Activated CD8-positive, alpha-beta T cell treated with anti-CD3 and anti-CD28 coated beads for 36 hours (primary cell): ENCODE data around the gene IL16. TPM values are rescaled to one million over a fixed set of nuclear protein-coding genes. Genes with fewer than 3 reads are reported as not detected.
A peak's percentile ranks its signal among the peaks of the same experiment; 100 is the strongest.

Experiments used
- ATAC-seq: fragments of 200-7000 bp; cut with Tn5 transposase; one replicate; pipeline ENCODE4 v1.10.0; 2021; ENCODE audit warnings: mild to moderate bottlenecking, moderate library complexity
- CTCF ChIA-PET: fragments of 350-600 bp; sonication (Branson Sonifier 250); formaldehyde crosslinking; loops from one replicate; lab custom pipeline; 2021; ENCODE audit warnings: antibody characterized with exemption; lab: Charles Lee
- POLR2A ChIA-PET: fragments of 350-600 bp; sonication (Branson Sonifier 250); formaldehyde crosslinking; loops from one replicate; lab custom pipeline; 2021; ENCODE audit warnings: antibody characterized with exemption; lab: Charles Lee
- DNase-seq: peaks from one replicate; pipeline ENCODE4 v3.0.0-alpha.2; 2020
- H3K27ac Mint-ChIP-seq: one replicate; pipeline ENCODE4 v1.8.0; 2021; ENCODE audit warnings: mild to moderate bottlenecking, mixed read lengths
- H3K27me3 Mint-ChIP-seq: one replicate; pipeline ENCODE4 v1.8.0; 2021; ENCODE audit warnings: mixed read lengths
- H3K36me3 Mint-ChIP-seq: one replicate; pipeline ENCODE4 v1.8.0; 2021; ENCODE audit warnings: low read depth, mixed read lengths
- H3K4me1 Mint-ChIP-seq: one replicate; pipeline ENCODE4 v1.8.0; 2021; ENCODE audit warnings: low read depth, mixed read lengths
- H3K4me3 Mint-ChIP-seq: one replicate; pipeline ENCODE4 v1.8.0; 2021; ENCODE audit warnings: mild to moderate bottlenecking, moderate library complexity, mixed read lengths
- H3K9me3 Mint-ChIP-seq: one replicate; pipeline ENCODE4 v1.8.0; 2021; ENCODE audit warnings: mixed read lengths
- intact Hi-C: fragments of 100-400 bp; cut with micrococcal nuclease; formaldehyde crosslinking; loops from one replicate; pipeline ENCODE4 v1.10.0; 2022
- total RNA-seq, 2 experiments: library from RNA; stranded (reverse); gene quantifications; one replicate each; pipeline ENCODE4 v1.2.3, GENCODE V29; 2021
- TF ChIP-seq, protein P1 (sequence below): fragments of 200-600 bp; IDR thresholded peaks from one replicate; pipeline ENCODE4 v1.8.0; 2022; ENCODE audit warnings: antibody characterized with exemption, mild to moderate bottlenecking

IL16 gene
- total RNA-seq, 2 experiments from 2014 or later = 130 to 138 TPM

DNA sequence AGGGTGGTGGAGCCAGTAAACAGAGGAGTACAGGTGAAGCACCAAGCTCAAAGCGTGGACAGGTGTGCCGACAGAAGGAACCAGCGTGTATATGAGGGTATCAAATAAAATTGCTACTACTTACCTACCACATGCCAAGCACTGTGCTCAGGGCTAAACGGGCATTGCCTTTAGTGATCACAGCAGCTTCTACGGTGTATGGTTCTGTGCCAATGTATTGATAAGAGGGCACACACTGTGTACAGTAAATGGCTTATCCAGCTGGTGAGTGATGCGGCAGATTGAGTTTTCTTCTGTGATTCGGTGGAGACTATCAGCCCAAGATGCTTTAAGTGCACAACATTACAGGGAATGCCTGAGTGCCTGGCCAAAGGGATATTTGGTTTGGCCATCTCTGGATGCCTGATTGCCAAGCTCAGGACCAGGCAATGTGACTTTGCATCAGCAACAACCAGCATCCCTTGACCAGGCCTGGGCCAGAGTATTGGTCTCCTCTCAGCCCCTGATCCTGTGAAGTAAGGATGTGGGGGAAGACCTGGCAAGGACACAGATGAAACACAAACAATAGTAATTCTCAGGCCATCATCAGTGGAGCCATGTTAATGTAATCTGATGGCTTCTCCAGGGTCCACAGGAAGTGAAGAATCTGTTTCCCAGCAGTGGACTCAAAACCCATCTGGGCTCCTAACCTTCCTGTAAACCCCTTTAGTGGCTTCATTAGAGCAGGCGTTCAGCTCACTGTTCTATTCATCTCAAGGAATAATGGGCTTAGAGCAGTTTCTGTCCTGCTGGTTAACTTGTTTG, 113.2 kb downstream of the IL16 start:
- no peaks in the 10 kb centered on the region for H3K27me3 Mint-ChIP-seq
- peak overlapping the region; percentile 61 for H3K27ac Mint-ChIP-seq
- intact Hi-C loops = loop anchor here (10.0 kb wide), 1 partner anchor 1345 kb away; no protein-coding TSS in a partner anchor
- H3K9me3 Mint-ChIP-seq = no peaks in the 10 kb centered on the region
- TF ChIP-seq, protein P1, sequence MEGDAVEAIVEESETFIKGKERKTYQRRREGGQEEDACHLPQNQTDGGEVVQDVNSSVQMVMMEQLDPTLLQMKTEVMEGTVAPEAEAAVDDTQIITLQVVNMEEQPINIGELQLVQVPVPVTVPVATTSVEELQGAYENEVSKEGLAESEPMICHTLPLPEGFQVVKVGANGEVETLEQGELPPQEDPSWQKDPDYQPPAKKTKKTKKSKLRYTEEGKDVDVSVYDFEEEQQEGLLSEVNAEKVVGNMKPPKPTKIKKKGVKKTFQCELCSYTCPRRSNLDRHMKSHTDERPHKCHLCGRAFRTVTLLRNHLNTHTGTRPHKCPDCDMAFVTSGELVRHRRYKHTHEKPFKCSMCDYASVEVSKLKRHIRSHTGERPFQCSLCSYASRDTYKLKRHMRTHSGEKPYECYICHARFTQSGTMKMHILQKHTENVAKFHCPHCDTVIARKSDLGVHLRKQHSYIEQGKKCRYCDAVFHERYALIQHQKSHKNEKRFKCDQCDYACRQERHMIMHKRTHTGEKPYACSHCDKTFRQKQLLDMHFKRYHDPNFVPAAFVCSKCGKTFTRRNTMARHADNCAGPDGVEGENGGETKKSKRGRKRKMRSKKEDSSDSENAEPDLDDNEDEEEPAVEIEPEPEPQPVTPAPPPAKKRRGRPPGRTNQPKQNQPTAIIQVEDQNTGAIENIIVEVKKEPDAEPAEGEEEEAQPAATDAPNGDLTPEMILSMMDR = no peak
- CTCF ChIA-PET = interaction anchor here (1.4 to 3.9 kb wide), 4 partner anchors 8 to 44 kb away, joined by 3 to 24 read pairs (median 8); no protein-coding TSS in a partner anchor
- H3K4me1 Mint-ChIP-seq = peaks cover 78% of the 10 kb centered on the region
- no peak overlapping the region for H3K4me3 Mint-ChIP-seq
- peaks cover 89% of the 10 kb centered on the region for H3K36me3 Mint-ChIP-seq
- no peak for ATAC-seq
- no peak for DNase-seq
- POLR2A ChIA-PET = interaction anchor here (0.9 to 4.6 kb wide), 6 partner anchors 10 to 33 kb away, joined by 3 to 29 read pairs (median 4); partner anchors contain the start of gene STARD5

DNA sequence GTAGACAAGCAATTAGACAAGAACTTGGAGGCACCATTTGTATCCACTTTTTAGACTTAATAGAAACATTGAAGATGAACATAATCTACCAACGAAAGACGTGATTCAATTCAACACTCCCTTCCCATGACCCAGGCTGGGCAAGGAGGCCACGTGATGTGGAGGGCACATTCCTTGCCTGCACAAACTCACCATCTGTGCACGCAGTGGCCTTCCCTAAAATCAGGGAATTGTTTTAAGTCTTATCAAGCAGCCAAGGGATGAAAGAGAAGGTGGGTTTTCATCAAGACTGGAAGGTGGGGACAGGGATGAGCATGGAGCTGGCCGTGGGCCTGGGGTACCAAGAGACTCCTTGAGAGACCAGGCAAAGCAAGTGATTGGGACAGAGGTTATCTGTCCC, 113.8 kb downstream of the IL16 start:
- H3K27me3 Mint-ChIP-seq = no peaks in the 10 kb centered on the region
- intact Hi-C loops = loop anchor here (10.0 kb wide), 1 partner anchor 1346 kb away; no protein-coding TSS in a partner anchor
- ATAC-seq (no peak), DNase-seq (no peak)
- peak overlapping the region; percentile 69 for H3K27ac Mint-ChIP-seq
- no peaks in the 10 kb centered on the region for H3K9me3 Mint-ChIP-seq
- ChIA-PET POLR2A (interaction anchor here (1.0 to 4.6 kb wide), 3 partner anchors 9 to 30 kb away, joined by 3 to 29 read pairs (median 4); partner anchors contain the start of gene STARD5), CTCF (interaction anchor here (1.8 to 3.2 kb wide), 2 partner anchors 9 to 35 kb away, joined by 4 to 24 read pairs; no protein-coding TSS in a partner anchor)
- H3K4me1 Mint-ChIP-seq = peaks cover 79% of the 10 kb centered on the region
- H3K4me3 Mint-ChIP-seq = no peak overlapping the region
- peaks cover 89% of the 10 kb centered on the region for H3K36me3 Mint-ChIP-seq
- TF ChIP-seq, protein P1 = no peak

DNA sequence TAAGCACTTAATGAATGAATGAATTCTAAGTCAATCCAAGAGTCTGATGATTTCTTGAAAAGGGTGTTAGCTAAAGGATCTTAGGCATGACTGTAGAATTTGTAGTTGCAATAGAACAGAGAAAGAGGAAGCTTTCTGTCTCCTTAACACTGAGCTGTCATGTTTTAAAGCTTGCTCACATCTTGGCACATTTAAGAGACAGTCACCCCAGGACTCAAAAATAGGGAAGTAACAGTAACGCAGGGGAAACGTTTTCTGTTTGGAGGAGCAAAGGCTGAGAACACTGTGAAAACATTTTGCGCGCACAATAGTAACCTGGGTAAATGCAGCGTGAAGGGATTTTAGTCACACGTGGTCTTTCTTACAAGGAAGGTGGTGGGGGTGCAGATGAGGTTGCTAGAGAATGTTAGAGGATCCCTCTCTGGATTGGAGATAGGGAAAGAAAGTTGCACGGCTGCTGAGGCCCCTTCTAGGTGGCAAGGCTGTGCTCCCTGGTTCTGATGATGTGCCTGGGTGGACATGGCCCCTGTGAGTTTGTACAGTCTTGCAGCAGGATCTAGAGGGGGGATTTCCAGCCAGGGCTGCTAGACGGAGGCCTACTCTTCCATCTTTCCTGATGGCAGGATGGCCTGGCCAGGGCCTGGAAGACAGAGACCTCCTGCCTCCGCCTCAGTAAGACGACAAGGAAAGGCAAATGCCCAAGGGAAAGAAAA, 115.2 kb downstream of the IL16 start:
- DNase-seq (no peak), ATAC-seq (no peak)
- H3K4me1 Mint-ChIP-seq = peaks cover 79% of the 10 kb centered on the region
- peaks cover 87% of the 10 kb centered on the region for H3K36me3 Mint-ChIP-seq
- intact Hi-C loops = loop anchor here (10.0 kb wide), 1 partner anchor 1347 kb away; no protein-coding TSS in a partner anchor
- POLR2A ChIA-PET = interaction anchor here (0.9 to 4.6 kb wide), 4 partner anchors 10 to 15 kb away, joined by 4 to 29 read pairs (median 10); partner anchors contain the start of gene STARD5
- H3K9me3 Mint-ChIP-seq = no peaks in the 10 kb centered on the region
- TF ChIP-seq, protein P1 = no peak
- no peak overlapping the region for H3K4me3 Mint-ChIP-seq
- CTCF ChIA-PET = interaction anchor here (0.9 to 1.1 kb wide), 3 partner anchors 15 to 37 kb away, joined by 3 to 4 read pairs (median 3); no protein-coding TSS in a partner anchor
- no peaks in the 10 kb centered on the region for H3K27me3 Mint-ChIP-seq
- H3K27ac Mint-ChIP-seq = peak overlapping the region; percentile 69

DNA sequence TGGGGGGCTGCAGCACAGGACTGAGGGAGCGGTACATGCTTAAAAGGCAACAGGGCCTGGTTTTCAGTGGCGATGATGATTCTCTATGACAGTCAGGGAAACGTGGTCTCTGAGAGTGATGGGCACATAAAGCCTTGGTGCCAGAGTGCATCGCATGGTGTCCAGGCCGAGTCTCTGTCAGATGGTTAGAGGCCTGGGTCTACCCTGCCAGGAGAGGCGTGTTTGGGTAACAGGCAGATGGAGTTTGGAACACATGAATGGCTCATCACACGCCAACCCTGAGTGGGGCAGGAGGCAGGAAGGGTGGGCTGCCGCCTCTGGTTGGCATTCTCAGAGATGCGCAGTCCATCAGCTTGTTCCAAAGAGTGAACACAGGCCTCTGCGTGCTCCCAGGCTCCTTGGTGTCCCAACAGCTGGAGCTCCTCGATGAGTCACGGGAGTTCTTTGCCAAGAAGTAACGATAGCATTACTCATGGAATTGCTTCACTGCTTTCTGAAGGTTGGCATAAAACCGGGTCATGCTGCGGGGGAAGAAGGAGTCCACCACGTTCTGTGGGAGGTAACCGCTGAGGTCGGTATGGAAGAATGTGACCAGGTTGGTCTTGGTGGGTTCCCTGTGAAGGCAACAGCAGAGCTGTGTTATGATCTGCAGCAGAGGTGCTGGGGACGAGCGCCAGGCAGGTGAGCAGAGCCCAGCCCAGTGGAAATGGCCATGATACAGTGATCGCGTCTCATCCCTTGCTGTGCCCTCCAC, 116.3 kb downstream of the IL16 start:
- peaks cover 77% of the 10 kb centered on the region for H3K36me3 Mint-ChIP-seq
- DNase-seq (no peak), ATAC-seq (no peak)
- ChIA-PET CTCF (no interaction called here), POLR2A (no interaction called here)
- TF ChIP-seq, protein P1 = no peak
- no peaks in the 10 kb centered on the region for H3K27me3 Mint-ChIP-seq
- intact Hi-C loops = loop anchor here (10.0 kb wide), 1 partner anchor 1348 kb away; no protein-coding TSS in a partner anchor
- H3K27ac Mint-ChIP-seq = peak overlapping the region; percentile 69
- peaks cover 72% of the 10 kb centered on the region for H3K4me1 Mint-ChIP-seq
- no peaks in the 10 kb centered on the region for H3K9me3 Mint-ChIP-seq
- H3K4me3 Mint-ChIP-seq = no peak overlapping the region
